ENCODE data around the gene GALNT11.

DNA sequence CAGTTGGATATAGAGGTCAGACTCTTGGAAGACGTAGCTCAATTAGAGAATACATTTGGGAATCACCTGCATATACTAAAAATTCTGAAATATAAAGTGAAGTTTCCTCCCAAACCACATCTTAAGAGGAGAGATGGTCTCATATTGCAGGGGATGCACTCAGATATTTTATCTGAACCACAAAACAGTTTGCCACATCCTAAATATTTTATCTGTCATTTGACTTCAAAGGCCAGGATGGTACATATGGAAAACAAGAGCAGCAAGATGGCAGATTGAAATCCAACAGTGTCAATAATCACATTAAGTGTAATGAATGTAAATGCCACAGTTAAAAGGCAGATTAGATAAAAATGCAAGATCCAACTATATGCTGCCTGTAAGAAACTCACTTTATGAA is 97.1 kb downstream of the GALNT11 start:
- TF ChIP-seq, protein P1, sequence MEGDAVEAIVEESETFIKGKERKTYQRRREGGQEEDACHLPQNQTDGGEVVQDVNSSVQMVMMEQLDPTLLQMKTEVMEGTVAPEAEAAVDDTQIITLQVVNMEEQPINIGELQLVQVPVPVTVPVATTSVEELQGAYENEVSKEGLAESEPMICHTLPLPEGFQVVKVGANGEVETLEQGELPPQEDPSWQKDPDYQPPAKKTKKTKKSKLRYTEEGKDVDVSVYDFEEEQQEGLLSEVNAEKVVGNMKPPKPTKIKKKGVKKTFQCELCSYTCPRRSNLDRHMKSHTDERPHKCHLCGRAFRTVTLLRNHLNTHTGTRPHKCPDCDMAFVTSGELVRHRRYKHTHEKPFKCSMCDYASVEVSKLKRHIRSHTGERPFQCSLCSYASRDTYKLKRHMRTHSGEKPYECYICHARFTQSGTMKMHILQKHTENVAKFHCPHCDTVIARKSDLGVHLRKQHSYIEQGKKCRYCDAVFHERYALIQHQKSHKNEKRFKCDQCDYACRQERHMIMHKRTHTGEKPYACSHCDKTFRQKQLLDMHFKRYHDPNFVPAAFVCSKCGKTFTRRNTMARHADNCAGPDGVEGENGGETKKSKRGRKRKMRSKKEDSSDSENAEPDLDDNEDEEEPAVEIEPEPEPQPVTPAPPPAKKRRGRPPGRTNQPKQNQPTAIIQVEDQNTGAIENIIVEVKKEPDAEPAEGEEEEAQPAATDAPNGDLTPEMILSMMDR (IDR thresholded peaks at IDR 0.05; ENCODE audit: low read depth, low read length, poor library complexity, severe bottlenecking), result no peak
- TF ChIP-seq EZH2phosphoT487 (IDR thresholded peaks at IDR 0.05; ENCODE audit: borderline replicate concordance, low read length), result no peak

All from DOHH2 (cell line).